Lower leg skin (tissue), 4 donors: ENCODE results near the gene BMF. TPM values are rescaled to one million over a fixed set of nuclear protein-coding genes. Genes with fewer than 3 reads are reported as not detected.

Source experiments
- DNase-seq, 2 donors: peaks; one replicate each; pipeline ENCODE4 v3.0.0-alpha.2; 2019; ENCODE audit warnings: low spot score in 2 of 2
- H3K4me3 ChIP-seq: fragments of 200-600 bp; sonication (generic); 2 replicates; pipeline ENCODE4 v1.5.1; 2017; ENCODE audit warnings: mild to moderate bottlenecking, low read depth; ENCODE audit not compliant: poor library complexity, severe bottlenecking
- CTCF ChIP-seq, 3 donors: fragments of 450-650 bp; IDR thresholded peaks; one replicate each; pipeline ENCODE4 v1.5.1; 2016; ENCODE audit warnings: antibody characterized with exemption in 3 of 3, mild to moderate bottlenecking in 3 of 3, moderate library complexity in 2 of 3
- POLR2A ChIP-seq, 2 donors: fragments of 450-650 bp; IDR thresholded peaks; one replicate each; pipeline ENCODE4 v1.6.1; 2016 to 2017; ENCODE audit warnings: antibody characterized with exemption in 2 of 2, mild to moderate bottlenecking in 1 of 2, moderate library complexity in 1 of 2
- WGBS, 2 donors: methylation state at CpG; one replicate each; pipeline ENCODE4 v1.1.5; 2018; 5-methylcytosine and 5-hydroxymethylcytosine counted together
- intact Hi-C: fragments of 100-400 bp; cut with DNase I; formaldehyde crosslinking; loops from one replicate; pipeline ENCODE4 v1.15.0; 2023; ENCODE audit warnings: low total_unique reads
- total RNA-seq, 4 donors: library from RNA; depleted of rRNA; stranded (reverse); fragments of >200 nt; gene quantifications; one replicate each; pipeline ENCODE4 v1.1.0, GENCODE V29; 2016

BMF gene
- total RNA-seq, 4 donors from 2014 or later, result 2.1 to 11.8 (median 8.4) TPM

- intact Hi-C loops, result no loop called here
- DNase-seq, result no peak
- H3K4me3 ChIP-seq, result no peak overlapping the region
- TF ChIP-seq POLR2A (IDR thresholded peaks at IDR 0.05) (no peak), CTCF (IDR thresholded peaks at IDR 0.05) (no peak)
- WGBS, 2 donors, result 46% methylated on average over 8 of the region's 8 CpGs
Observed at GRCh38 chr15:40096094-40096891, 12.4 kb downstream of the BMF start.

DNA sequence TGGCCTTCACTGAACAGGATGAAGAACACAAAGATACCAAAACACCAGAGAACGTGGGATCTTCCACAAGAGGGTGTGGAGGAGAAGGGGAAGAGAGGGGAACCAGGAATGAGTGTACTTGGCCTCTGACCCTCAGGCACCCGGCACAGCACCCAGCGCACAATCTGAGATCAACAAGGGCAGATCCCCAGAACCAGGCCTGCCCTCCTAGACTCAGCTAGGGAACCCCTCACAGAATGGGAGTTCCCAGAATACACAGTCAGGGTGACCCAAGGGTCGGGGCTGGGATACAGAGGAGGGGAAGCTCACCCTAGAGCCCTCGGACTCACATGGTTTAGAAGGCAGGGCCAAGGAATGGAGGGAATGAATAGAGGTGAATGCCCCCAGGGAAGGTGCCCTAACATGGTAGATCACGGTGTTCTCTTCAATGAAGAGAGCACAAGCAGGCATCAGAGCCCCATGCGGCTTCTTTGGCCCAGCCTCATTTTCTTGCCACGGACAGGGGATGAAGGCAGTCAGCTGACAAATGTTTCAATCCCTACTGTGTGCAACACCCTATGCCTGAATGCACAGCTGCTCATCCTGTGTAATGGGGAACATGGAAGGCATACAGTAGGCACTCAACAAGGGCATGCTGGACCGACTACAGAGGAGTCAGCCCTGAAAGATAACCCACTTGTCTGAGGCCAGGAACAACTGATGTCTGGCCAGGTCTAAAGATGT is 13.1 kb downstream of the BMF start:
- WGBS, 2 donors, result 61 to 64% methylated on average over 8 of the region's 9 CpGs

GRCh38 chr15:40094156-40094555 is 14.5 kb downstream of the BMF start:
- DNase-seq, result no peak
- intact Hi-C loops, result no loop called here
- TF ChIP-seq POLR2A (IDR thresholded peaks at IDR 0.05) (no peak), CTCF (IDR thresholded peaks at IDR 0.05) (no peak)
- WGBS, 2 donors, result 92 to 98% methylated on average over 4 of the region's 4 CpGs
- H3K4me3 ChIP-seq, result no peak overlapping the region

More for the DNA sequence above, 13.1 kb downstream of the BMF start:
- no peak overlapping the region for H3K4me3 ChIP-seq
- TF ChIP-seq POLR2A (IDR thresholded peaks at IDR 0.05) (no peak), CTCF (IDR thresholded peaks at IDR 0.05) (no peak)
- intact Hi-C loops, result no loop called here
- DNase-seq, result no peak

- intact Hi-C loops, result no loop called here
- TF ChIP-seq CTCF (IDR thresholded peaks at IDR 0.05) (no peak), POLR2A (IDR thresholded peaks at IDR 0.05) (no peak)
- 21 to 23% methylated on average over 19 to 20 of the region's 20 CpGs for WGBS, 2 donors
- H3K4me3 ChIP-seq, result no peak overlapping the region
- peak; percentile 61 to 90 for DNase-seq
Observed at GRCh38 chr15:40092979-40093869, 15.5 kb downstream of the BMF start.

DNA sequence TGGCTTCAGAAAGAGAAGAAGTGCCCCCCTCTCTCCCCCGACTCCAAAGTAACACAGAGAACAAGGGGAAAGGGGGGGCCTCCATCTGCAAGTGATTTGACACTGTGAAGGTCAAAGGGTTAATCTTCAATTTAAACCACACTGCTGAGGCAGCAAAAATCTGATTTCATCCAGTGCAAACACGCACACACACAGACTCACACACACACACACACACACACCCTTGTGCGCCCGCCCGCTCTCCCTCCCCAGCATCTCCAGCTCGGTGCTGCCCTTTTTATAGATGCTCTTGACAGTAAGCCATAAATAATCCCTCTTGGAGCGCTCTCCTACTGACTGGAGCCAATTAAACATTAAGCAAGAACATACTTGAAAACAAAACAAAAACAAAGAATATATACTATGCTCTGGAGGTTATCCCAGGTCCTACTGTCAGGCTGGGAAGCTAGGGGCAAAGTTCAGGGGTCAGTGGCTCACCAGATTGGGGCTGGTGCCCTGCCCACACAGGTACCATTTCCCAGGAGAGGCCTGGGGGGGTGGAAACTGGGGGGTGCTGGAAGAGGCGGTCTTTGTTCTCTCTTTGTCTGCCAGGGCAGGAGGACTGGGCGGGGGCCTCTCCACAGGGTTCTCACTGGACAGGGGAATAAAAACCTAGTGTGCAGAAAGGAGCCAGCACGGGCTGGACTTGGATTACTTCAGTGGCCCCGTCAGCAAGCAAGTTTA is 16.3 kb downstream of the BMF start:
- H3K4me3 ChIP-seq, result no peak overlapping the region
- 14 to 18% methylated on average over 11 of the region's 11 CpGs for WGBS, 2 donors
- intact Hi-C loops, result no loop called here
- DNase-seq, result peak; percentile 80 to 93
- no peak for TF ChIP-seq POLR2A (IDR thresholded peaks at IDR 0.05)
- TF ChIP-seq CTCF (IDR thresholded peaks at IDR 0.05), result no peak
